Thoracic aorta (tissue), 2 donors: Measurements from ENCODE around the gene A4GALT. TPM values are rescaled to one million over a fixed set of nuclear protein-coding genes. Genes with fewer than 3 reads are reported as not detected.

Source experiments
- ATAC-seq: fragments of 150-250 bp; one replicate; pipeline ENCODE4 v1.8.0; 2017; ENCODE audit warnings: low read depth; ENCODE audit not compliant: insufficient number of reproducible peaks, low FRiP score
- DNase-seq: peaks from one replicate; pipeline ENCODE4 v3.0.0-alpha.2; 2020; ENCODE audit warnings: low spot score
- H3K27ac ChIP-seq, 2 donors: fragments of 200-600 bp; sonication (generic); 1 replicate in 1 of 2; 2 replicates in 1 of 2; pipeline ENCODE4 v1.5.1; 2016; ENCODE audit warnings: mild to moderate bottlenecking in 2 of 2, moderate library complexity in 2 of 2
- H3K27me3 ChIP-seq: fragments of 200-600 bp; sonication (generic); replicated peaks from 2 replicates; pipeline ENCODE4 v1.6.0; 2016; ENCODE audit warnings: mild to moderate bottlenecking; ENCODE audit not compliant: insufficient read depth
- H3K36me3 ChIP-seq: fragments of 200-600 bp; sonication (generic); one replicate; pipeline ENCODE4 v1.5.1; 2016
- H3K4me1 ChIP-seq, 2 donors: fragments of 200-600 bp; sonication (generic); 1 replicate in 1 of 2; 2 replicates in 1 of 2; pipeline versions ENCODE4 v1.5.1 to v1.6.0; 2016; ENCODE audit warnings: low read depth in 2 of 2, mild to moderate bottlenecking in 1 of 2; ENCODE audit not compliant: control insufficient read depth in 1 of 2
- H3K4me3 ChIP-seq: fragments of 200-600 bp; sonication (generic); 2 replicates; pipeline ENCODE4 v1.5.1; 2016; ENCODE audit warnings: mild to moderate bottlenecking
- H3K9me3 ChIP-seq: fragments of 200-600 bp; sonication (generic); 2 replicates; pipeline ENCODE4 v1.5.1; 2016
- CTCF ChIP-seq: fragments of 200-600 bp; sonication (generic); IDR thresholded peaks from one replicate; pipeline ENCODE4 v1.5.1; 2019; ENCODE audit warnings: antibody characterized with exemption
- total RNA-seq, 2 donors: library from RNA; depleted of rRNA; stranded (reverse); fragments of >200 nt; gene quantifications; one replicate each; pipeline versions ENCODE4 v1.1.0 to v1.2.3, GENCODE V29; 2016

Gene A4GALT
- total RNA-seq, 2 donors from 2014 or later = 68.4 to 77.3 TPM

- DNase-seq = no peak
- TF ChIP-seq CTCF = no peak
- H3K9me3 ChIP-seq = no peaks in the 10 kb centered on the region
- no peak overlapping the region for H3K27ac ChIP-seq
- H3K27me3 ChIP-seq = no peaks in the 10 kb centered on the region
- H3K36me3 ChIP-seq = no peaks in the 10 kb centered on the region
- no peaks in the 10 kb centered on the region for H3K4me1 ChIP-seq
- H3K4me3 ChIP-seq = no peak overlapping the region
- ATAC-seq = no peak
Measured at GRCh38 chr22:42656578-42656977, 64.1 kb downstream of the A4GALT start.

- H3K4me1 ChIP-seq = no peaks in the 10 kb centered on the region
- H3K27ac ChIP-seq = no peak overlapping the region
- H3K36me3 ChIP-seq = no peaks in the 10 kb centered on the region
- no peaks in the 10 kb centered on the region for H3K9me3 ChIP-seq
- DNase-seq = no peak
- ATAC-seq = no peak
- H3K4me3 ChIP-seq = no peak overlapping the region
- TF ChIP-seq CTCF = no peak
- no peaks in the 10 kb centered on the region for H3K27me3 ChIP-seq
Measured at GRCh38 chr22:42655693-42656092, 65.0 kb downstream of the A4GALT start.

GRCh38 chr22:42654436-42655073 is 66.1 kb downstream of the A4GALT start:
- Histone ChIP-seq H3K9me3 (no peaks in the 10 kb centered on the region), H3K4me3 (no peak overlapping the region), H3K27me3 (no peaks in the 10 kb centered on the region), H3K36me3 (no peaks in the 10 kb centered on the region), H3K27ac (no peak overlapping the region), H3K4me1 (peaks cover 0 to 3% of the 10 kb centered on the region in 2 donors)
- TF ChIP-seq CTCF = no peak
- no peak for DNase-seq
- ATAC-seq = no peak

GRCh38 chr22:42653999-42654398 is 66.7 kb downstream of the A4GALT start:
- DNase-seq = no peak
- H3K36me3 ChIP-seq = no peaks in the 10 kb centered on the region
- no peaks in the 10 kb centered on the region for H3K9me3 ChIP-seq
- no peaks in the 10 kb centered on the region for H3K27me3 ChIP-seq
- no peak overlapping the region for H3K4me3 ChIP-seq
- TF ChIP-seq CTCF = no peak
- no peak for ATAC-seq
- H3K27ac ChIP-seq = no peak overlapping the region
- H3K4me1 ChIP-seq = peaks cover 0 to 4% of the 10 kb centered on the region in 2 donors

- Histone ChIP-seq H3K36me3 (no peaks in the 10 kb centered on the region), H3K27me3 (no peaks in the 10 kb centered on the region), H3K27ac (no peak overlapping the region), H3K4me3 (no peak overlapping the region), H3K9me3 (no peaks in the 10 kb centered on the region), H3K4me1 (peaks cover 21 to 26% of the 10 kb centered on the region in 2 donors)
- DNase-seq = no peak
- ATAC-seq = no peak
- no peak for TF ChIP-seq CTCF
Measured at GRCh38 chr22:42651134-42651533, 69.5 kb downstream of the A4GALT start.
